Trophoblast cell (in vitro differentiated cells and primary cell): ENCODE results near the gene RIC8A. TPM values are rescaled to one million over a fixed set of nuclear protein-coding genes. Genes with fewer than 3 reads are reported as not detected.
"Not testable (repeated sequence)": the region's sequence is repeated elsewhere in the genome, so short reads cannot be mapped to it uniquely, and the experiment has no call there.

Experiments used
- DNase-seq, 2 donors: peaks; one replicate each; pipeline ENCODE4 v3.0.0-alpha.2; 2016
- H2AFZ ChIP-seq: 2 replicates; pipeline ENCODE4 v1.6.1; 2013; ENCODE audit warnings: low read length, moderate library complexity, mild to moderate bottlenecking; ENCODE audit not compliant: insufficient read depth, poor library complexity
- H2AK5ac ChIP-seq: 2 replicates; pipeline ENCODE4 v1.6.1; 2013; ENCODE audit warnings: mild to moderate bottlenecking, low read length
- H2BK120ac ChIP-seq: 2 replicates; pipeline ENCODE4 v1.6.1; 2013; ENCODE audit warnings: low read length, mild to moderate bottlenecking, moderate library complexity; ENCODE audit not compliant: insufficient read depth, poor library complexity
- H2BK12ac ChIP-seq: 2 replicates; pipeline ENCODE4 v1.6.1; 2013; ENCODE audit warnings: mild to moderate bottlenecking, low read length, moderate library complexity
- H2BK5ac ChIP-seq: 2 replicates; pipeline ENCODE4 v1.6.1; 2013; ENCODE audit warnings: low read length, low read depth, moderate library complexity, mild to moderate bottlenecking; ENCODE audit not compliant: poor library complexity
- H3K14ac ChIP-seq: 2 replicates; pipeline ENCODE4 v1.6.1; 2013; ENCODE audit warnings: mild to moderate bottlenecking, low read length
- H3K18ac ChIP-seq: 2 replicates; pipeline ENCODE4 v1.6.1; 2013; ENCODE audit warnings: mild to moderate bottlenecking, low read length
- H3K23ac ChIP-seq: 2 replicates; pipeline ENCODE4 v1.6.1; 2013; ENCODE audit warnings: low read length
- H3K27ac ChIP-seq: 2 replicates; pipeline ENCODE4 v1.5.1; 2013; ENCODE audit warnings: low read depth, mild to moderate bottlenecking, inconsistent platforms, low read length, moderate library complexity
- H3K27me3 ChIP-seq: 2 replicates; pipeline ENCODE4 v1.6.1; 2013; ENCODE audit warnings: inconsistent platforms, mild to moderate bottlenecking, low read length, moderate library complexity; ENCODE audit not compliant: insufficient read depth
- H3K36me3 ChIP-seq, 2 experiments: 1 replicate in 1 of 2; 2 replicates in 1 of 2; pipeline ENCODE4 v1.6.1; 2013; ENCODE audit warnings: low read length in 2 of 2, mild to moderate bottlenecking in 2 of 2, moderate library complexity in 1 of 2; ENCODE audit not compliant: insufficient read depth in 2 of 2, control insufficient read depth in 1 of 2
- H3K4ac ChIP-seq: 2 replicates; pipeline ENCODE4 v1.6.1; 2013; ENCODE audit warnings: low read depth, mild to moderate bottlenecking, low read length, moderate library complexity
- H3K4me1 ChIP-seq, 2 experiments: 1 replicate in 1 of 2; 2 replicates in 1 of 2; pipeline ENCODE4 v1.6.1; 2013; ENCODE audit warnings: low read length in 2 of 2, mild to moderate bottlenecking in 2 of 2, moderate library complexity in 1 of 2; ENCODE audit not compliant: insufficient read depth in 2 of 2, control insufficient read depth in 1 of 2
- H3K4me2 ChIP-seq: 2 replicates; pipeline ENCODE4 v1.6.1; 2013; ENCODE audit warnings: inconsistent platforms, mild to moderate bottlenecking, low read length, moderate library complexity
- H3K4me3 ChIP-seq: 2 replicates; pipeline ENCODE4 v1.5.1; 2013; ENCODE audit warnings: mild to moderate bottlenecking, low read depth, low read length, inconsistent platforms
- H3K79me1 ChIP-seq: one replicate; pipeline ENCODE4 v1.6.1; 2013; ENCODE audit warnings: low read length
- H3K79me2 ChIP-seq: 2 replicates; pipeline ENCODE4 v1.6.1; 2013; ENCODE audit warnings: low read length, mild to moderate bottlenecking; ENCODE audit not compliant: control insufficient read depth, insufficient read depth, poor library complexity
- H3K9ac ChIP-seq: 2 replicates; pipeline ENCODE4 v1.6.1; 2013; ENCODE audit warnings: mild to moderate bottlenecking, low read length
- H3K9me3 ChIP-seq: 2 replicates; pipeline ENCODE4 v1.6.1; 2013; ENCODE audit warnings: low read depth, mild to moderate bottlenecking, control low read depth, inconsistent platforms, low read length; ENCODE audit not compliant: insufficient read depth
- H4K12ac ChIP-seq: 2 replicates; pipeline ENCODE4 v1.6.1; 2013; ENCODE audit warnings: low read depth, mild to moderate bottlenecking, low read length, moderate library complexity
- H4K8ac ChIP-seq: 2 replicates; pipeline ENCODE4 v1.6.1; 2013; ENCODE audit warnings: low read depth, mild to moderate bottlenecking, low read length, moderate library complexity
- H4K91ac ChIP-seq: one replicate; pipeline ENCODE4 v1.6.1; 2013; ENCODE audit warnings: low read depth, mild to moderate bottlenecking, low read length, moderate library complexity
- WGBS: extraction: QIAGEN DNeasy Blood & Tissue Kit; methylation state at CpG from one replicate; pipeline ENCODE4 v1.1.7; 2013; ENCODE audit warnings: missing lambda C conversion rate; ENCODE audit not compliant: insufficient read length, insufficient coverage; ENCODE audit errors: extremely low coverage; 5-methylcytosine and 5-hydroxymethylcytosine counted together
- polyA plus RNA-seq: library from polyadenylated mRNA; stranded (reverse); fragments of 200-250 nt; gene quantifications from 2 replicates; pipeline ENCODE4 v1.2.3, GENCODE V29; 2013

RIC8A gene
- 90.3 and 95.7 TPM in 2 replicates for polyA plus RNA-seq

- peak within 1 kb of the TSS; percentile 98 for H3K9ac ChIP-seq
- peak within 1 kb of the TSS; percentile 98 for H3K14ac ChIP-seq
- no CpG with 5 or more reads among the region's 63 CpGs for WGBS
- H3K79me2 ChIP-seq, result peaks cover 37% of the 10 kb centered on the region
- peak within 1 kb of the TSS; percentile 75 for H2AFZ ChIP-seq
- H3K4ac ChIP-seq, result peak within 1 kb of the TSS; percentile 99
- H2AK5ac ChIP-seq, result peak within 1 kb of the TSS; percentile 93
- peak within 1 kb of the TSS; percentile 87 for H2BK120ac ChIP-seq
- H3K18ac ChIP-seq, result peak within 1 kb of the TSS; percentile 96
- H3K27ac ChIP-seq, result peak within 1 kb of the TSS; percentile 99
- no peak within 1 kb of the TSS for H3K23ac ChIP-seq
- peak within 1 kb of the TSS; percentile 90 for H2BK5ac ChIP-seq
- peaks cover 58 to 62% of the 10 kb centered on the region in 2 experiments for H3K36me3 ChIP-seq
- H3K4me1 ChIP-seq, result peaks cover 20 to 33% of the 10 kb centered on the region in 2 experiments
- no peaks in the 10 kb centered on the region for H3K27me3 ChIP-seq
- peak within 1 kb of the TSS; percentile 94 for H4K8ac ChIP-seq
- DNase-seq, result peak; percentile 98 to 99
- H2BK12ac ChIP-seq, result peak within 1 kb of the TSS; percentile 13
- peak within 1 kb of the TSS; percentile 85 for H4K12ac ChIP-seq
- peak within 1 kb of the TSS; percentile 97 for H3K4me3 ChIP-seq
- no peaks in the 10 kb centered on the region for H3K9me3 ChIP-seq
- peak within 1 kb of the TSS; percentile 92 for H3K4me2 ChIP-seq
- peak within 1 kb of the TSS; percentile 98 for H4K91ac ChIP-seq
- H3K79me1 ChIP-seq, result peaks cover 24% of the 10 kb centered on the region
Observed at GRCh38 chr11:207208-207862, at the start of gene RIC8A, which contains the start of gene BET1L. RIC8A (plus strand) TSS chr11:207708; CDS start chr11:208855, 1,147 bp downstream. BET1L (minus strand) TSS chr11:207399; CDS start chr11:207321, 78 bp downstream.

GRCh38 chr11:180242-180641 lies 27.3 kb upstream of the RIC8A start:
- not testable (repeated sequence) for H3K4me3 ChIP-seq, H3K4me1 ChIP-seq, H3K4me2 ChIP-seq, H4K12ac ChIP-seq, H2BK5ac ChIP-seq, H2AK5ac ChIP-seq, H3K79me1 ChIP-seq, H3K14ac ChIP-seq, H3K27ac ChIP-seq, H3K4ac ChIP-seq, H2AFZ ChIP-seq, H2BK120ac ChIP-seq, H2BK12ac ChIP-seq, DNase-seq, H3K23ac ChIP-seq, H3K9me3 ChIP-seq, H4K91ac ChIP-seq, H3K36me3 ChIP-seq, H3K27me3 ChIP-seq, H3K18ac ChIP-seq, H3K9ac ChIP-seq, H4K8ac ChIP-seq, H3K79me2 ChIP-seq
- no CpG with 5 or more reads among the region's 13 CpGs for WGBS

GRCh38 chr11:189200-189783 lies 18.2 kb upstream of the RIC8A start:
- H4K12ac ChIP-seq, H2AK5ac ChIP-seq, H3K27me3 ChIP-seq, H3K14ac ChIP-seq, H2AFZ ChIP-seq, H3K36me3 ChIP-seq, H3K27ac ChIP-seq, H2BK120ac ChIP-seq, H3K4ac ChIP-seq, H3K18ac ChIP-seq, H4K91ac ChIP-seq, H2BK5ac ChIP-seq, H3K79me1 ChIP-seq, H3K9me3 ChIP-seq, H3K79me2 ChIP-seq, H4K8ac ChIP-seq, H2BK12ac ChIP-seq, H3K4me1 ChIP-seq, H3K4me3 ChIP-seq, H3K9ac ChIP-seq, H3K4me2 ChIP-seq, H3K23ac ChIP-seq: not testable (repeated sequence)
- no CpG with 5 or more reads among the region's 55 CpGs for WGBS
- peak; percentile 94 to 95 for DNase-seq

GRCh38 chr11:189843-190311 lies 17.6 kb upstream of the RIC8A start:
- not testable (repeated sequence) for H3K36me3 ChIP-seq, H2BK5ac ChIP-seq, H3K9ac ChIP-seq, H2AK5ac ChIP-seq, H3K23ac ChIP-seq, H3K4me3 ChIP-seq, H4K91ac ChIP-seq, H3K18ac ChIP-seq, H3K4ac ChIP-seq, H4K8ac ChIP-seq, H3K27ac ChIP-seq, H2AFZ ChIP-seq, H3K4me2 ChIP-seq, H4K12ac ChIP-seq, DNase-seq, H3K9me3 ChIP-seq, H3K4me1 ChIP-seq, H3K79me1 ChIP-seq, H3K14ac ChIP-seq, H3K27me3 ChIP-seq, H2BK12ac ChIP-seq, H3K79me2 ChIP-seq, H2BK120ac ChIP-seq
- no CpG with 5 or more reads among the region's 25 CpGs for whole genome bisulfite sequencing
